K562 (cell line): Measurements from ENCODE around the gene ERMP1. TPM values are rescaled to one million over a fixed set of nuclear protein-coding genes. Genes with fewer than 3 reads are reported as not detected.

Experiments used
- ATAC-seq: fragments of 200-7000 bp; cut with Tn5 transposase; 3 replicates; pipeline ENCODE4 v1.9.1; 2020; ENCODE audit warnings: moderate library complexity
- BruUV-seq: library from RNA; stranded (reverse); fragments of 400-500 nt; replicated peaks from 2 replicates; lab custom pipeline; 2021; lab: Mats Ljungman, UMichigan
- CTCF ChIA-PET: fragments of 300-600 bp; formaldehyde crosslinking; extraction: SDS; loops from one replicate; lab custom pipeline; 2021; ENCODE audit warnings: low intra/inter-chr PET ratio; lab: Yijun Ruan, JAX
- POLR2A ChIA-PET: fragments of 300-600, 350-650 bp; sonication (Branson Sonifier 250); formaldehyde crosslinking; extraction: SDS; loops from one replicate; lab custom pipeline; 2021; ENCODE audit warnings: antibody characterized with exemption, inconsistent platforms; lab: Yijun Ruan, JAX
- DNase-seq, 4 experiments: peaks; one replicate each; pipeline versions ENCODE4 v3.0.0 to v3.0.0-alpha.2; 2011 to 2018; ENCODE audit warnings: low spot score in 3 of 4, mixed read lengths in 3 of 4; ENCODE audit errors: extremely low read depth in 1 of 4
- FAIRE-seq: peaks from 2 replicates; lab custom pipeline; 2011; peaks lifted over from hg19 to GRCh38; lab: Jason Lieb, UNC
- H2AFZ ChIP-seq: 2 replicates; pipeline ENCODE4 v1.6.0; 2011; ENCODE audit warnings: low read depth, low read length, control low read depth, inconsistent platforms
- H3K27ac ChIP-seq: fragments of 200-600 bp; 3 replicates; pipeline ENCODE4 v1.8.0; 2011; ENCODE audit warnings: low read depth, mild to moderate bottlenecking, control low read depth, inconsistent platforms, low read length, moderate library complexity, mixed read lengths; ENCODE audit errors: extremely low read depth
- H3K27me3 ChIP-seq, 2 experiments: fragments of 300-600 bp in 1 of 2; 2 replicates in 1 of 2; 3 replicates in 1 of 2; pipeline versions ENCODE4 v1.6.0 to v1.8.0; 2011; ENCODE audit warnings: inconsistent platforms in 2 of 2, low read length in 2 of 2, mild to moderate bottlenecking in 1 of 2, mixed read lengths in 1 of 2, moderate library complexity in 1 of 2; ENCODE audit not compliant: control insufficient read depth in 2 of 2, insufficient read depth in 2 of 2
- H3K36me3 ChIP-seq: fragments of 300-600 bp; 3 replicates; pipeline ENCODE4 v1.8.0; 2011; ENCODE audit warnings: mild to moderate bottlenecking, low read length, inconsistent platforms; ENCODE audit not compliant: control insufficient read depth, insufficient read depth
- H3K4me1 ChIP-seq, 2 experiments: fragments of 200-600 bp in 1 of 2; replicated peaks in 1 of 2; 2 replicates in 1 of 2; 3 replicates in 1 of 2; pipeline versions ENCODE4 v1.5.1 to v1.8.0; 2011; ENCODE audit warnings: inconsistent platforms in 2 of 2, low read length in 2 of 2, mild to moderate bottlenecking in 1 of 2, mixed read lengths in 1 of 2, moderate library complexity in 1 of 2; ENCODE audit not compliant: control insufficient read depth in 2 of 2, insufficient read depth in 2 of 2
- H3K4me2 ChIP-seq: 2 replicates; pipeline ENCODE4 v1.6.1; 2011; ENCODE audit warnings: low read length, control low read depth, inconsistent platforms, mixed read lengths; ENCODE audit not compliant: insufficient read depth
- H3K4me3 ChIP-seq: fragments of 200-600 bp; sonication (generic), shearing (Covaris generic); 2 replicates; pipeline ENCODE4 v1.5.1; 2016; ENCODE audit warnings: control low read depth, inconsistent platforms
- H3K79me2 ChIP-seq: fragments of 200-600 bp; 3 replicates; pipeline ENCODE4 v1.8.0; 2011; ENCODE audit warnings: low read length, inconsistent platforms; ENCODE audit not compliant: control insufficient read depth, insufficient read depth
- H3K9ac ChIP-seq, 2 experiments: 2 replicates each; pipeline versions ENCODE4 v1.6.0 to v1.6.1; 2011; ENCODE audit warnings: low read depth in 2 of 2, low read length in 2 of 2, control low read depth in 1 of 2, inconsistent platforms in 1 of 2, mild to moderate bottlenecking in 1 of 2, mixed read lengths in 1 of 2; ENCODE audit not compliant: insufficient read depth in 1 of 2
- H3K9me1 ChIP-seq: one replicate; pipeline ENCODE4 v1.6.0; 2011; ENCODE audit warnings: inconsistent platforms, mild to moderate bottlenecking, low read length, moderate library complexity; ENCODE audit not compliant: control insufficient read depth, insufficient read depth
- H3K9me3 ChIP-seq: replicated peaks from 2 replicates; pipeline ENCODE4 v1.5.1; 2011; ENCODE audit warnings: low read depth, low read length, inconsistent platforms; ENCODE audit not compliant: control insufficient read depth, insufficient read depth
- H4K20me1 ChIP-seq: replicated peaks from 2 replicates; pipeline ENCODE4 v1.6.1; 2011; ENCODE audit warnings: low read length, inconsistent platforms, mixed read lengths; ENCODE audit not compliant: control insufficient read depth, insufficient read depth
- EP400 ChIP-seq: fragments of 450-650 bp; IDR thresholded peaks from 2 replicates; pipeline ENCODE4 v1.6.1; 2017; ENCODE audit warnings: antibody characterized with exemption, mild to moderate bottlenecking, moderate library complexity
- ETV5 ChIP-seq: sonication (generic); formaldehyde crosslinking; IDR thresholded peaks from 2 replicates; pipeline ENCODE4 v1.4.0; 2020; ENCODE audit warnings: low read depth, mild to moderate bottlenecking, missing genetic modification reagents
- FOXA3 ChIP-seq, 2 experiments: fragments of 450-650 bp in 1 of 2; sonication (generic) in 1 of 2; formaldehyde crosslinking; IDR thresholded peaks in 1 of 2; conservative IDR thresholded peaks in 1 of 2; 2 replicates each; pipeline versions ENCODE4 v1.4.0 to v1.8.0; 2020 to 2022; ENCODE audit warnings: mild to moderate bottlenecking in 2 of 2, missing genetic modification reagents in 1 of 2
- HOXB6 ChIP-seq: fragments of 250-450 bp; sonication (Bioruptor Pico); IDR thresholded peaks from 2 replicates; pipeline ENCODE4 v1.5.1; 2022; ENCODE audit warnings: mild to moderate bottlenecking, borderline replicate concordance
- NFIC ChIP-seq: fragments of 450-650 bp; IDR thresholded peaks from 2 replicates; pipeline ENCODE4 v1.6.1; 2017; ENCODE audit warnings: mild to moderate bottlenecking, inconsistent platforms
- NFIX ChIP-seq: fragments of 250-450 bp; sonication (Bioruptor Pico); IDR thresholded peaks from 2 replicates; pipeline ENCODE4 v1.4.0; 2020; ENCODE audit warnings: low read depth, mild to moderate bottlenecking, moderate library complexity
- NR3C1 ChIP-seq: sonication (generic); formaldehyde crosslinking; IDR thresholded peaks from 2 replicates; pipeline ENCODE4 v1.8.1; 2022; ENCODE audit warnings: missing genetic modification reagents
- PURB ChIP-seq: sonication (generic); formaldehyde crosslinking; IDR thresholded peaks from 2 replicates; pipeline ENCODE4 v1.9.0; 2021; ENCODE audit warnings: low read depth, mild to moderate bottlenecking, missing genetic modification reagents
- RAD51 ChIP-seq: fragments of 450-650 bp; IDR thresholded peaks from 2 replicates; pipeline ENCODE4 v1.7.1; 2016; ENCODE audit warnings: low read depth, mild to moderate bottlenecking, borderline replicate concordance
- SMAD1 ChIP-seq: fragments of 150-350 bp; IDR thresholded peaks from 2 replicates; pipeline ENCODE4 v1.6.1; 2014; ENCODE audit warnings: low read length, low read depth; ENCODE audit not compliant: partially characterized antibody
- SMAD4 ChIP-seq: fragments of 250-450 bp; sonication (Bioruptor Pico); conservative IDR thresholded peaks from 2 replicates; pipeline ENCODE4 v1.8.0; 2021; ENCODE audit warnings: inconsistent platforms, mild to moderate bottlenecking, moderate library complexity
- TARDBP ChIP-seq: fragments of 450-650 bp; IDR thresholded peaks from 2 replicates; pipeline ENCODE4 v1.6.1; 2016
- ZNF717 ChIP-seq: fragments of 250-450 bp; sonication (Bioruptor Pico); IDR thresholded peaks from 2 replicates; pipeline ENCODE4 v1.5.0; 2021
- WGBS: fragments of 100-300 bp; shearing (Covaris generic); methylation state at CpG from one replicate; pipeline ENCODE4 v1.1.6; 2016; ENCODE audit warnings: low coverage, mixed read lengths; ENCODE audit not compliant: insufficient coverage; ENCODE audit errors: missing lambda C conversion rate; 5-methylcytosine and 5-hydroxymethylcytosine counted together
- in situ Hi-C: fragments of 300-500 bp; cut with MboI; formaldehyde crosslinking; loops from 4 replicates; pipeline ENCODE4 v1.15.0; 2018; ENCODE audit warnings: inconsistent platforms, mixed read lengths
- intact Hi-C: fragments of 100-400 bp; cut with micrococcal nuclease; formaldehyde crosslinking; loops from 2 replicates; pipeline ENCODE4 v1.14.2; 2022
- polyA plus RNA-seq, 8 experiments: library from polyadenylated mRNA; depleted of rRNA in 4 of 8; stranded (reverse) in 5 of 8; unstranded in 3 of 8; fragments of >200 nt; fragmentation: Nextera tagmentation in 2 of 8; fragmentation: Illumina TruSeq in 1 of 8; extraction: Ambion mirVana in 2 of 8; extraction: Trizol in 1 of 8; gene quantifications; 2 replicates each; pipeline versions ENCODE4 v1.2.1 to v1.2.3, GENCODE V29; 2011 to 2014; ENCODE audit warnings: inconsistent platforms in 1 of 8, missing spikeins in 1 of 8
- total RNA-seq, 7 experiments: library from RNA; depleted of rRNA in 6 of 7; stranded (reverse); fragments of >200 nt in 6 of 7; fragmentation: Illumina TruSeq in 2 of 7; extraction: Trizol in 2 of 7; gene quantifications; 2 replicates each; pipeline versions ENCODE4 v1.2.1 to v1.2.3, GENCODE V29; 2011 to 2021; ENCODE audit warnings: low replicate concordance in 1 of 7

Gene ERMP1
- total and polyA plus RNA-seq, 9 of the 15 experiments (the other 6 are each of a cell fraction or from before 2014, with no cell fraction given) = 2.5 to 26.3 (median 12.6) TPM

DNA sequence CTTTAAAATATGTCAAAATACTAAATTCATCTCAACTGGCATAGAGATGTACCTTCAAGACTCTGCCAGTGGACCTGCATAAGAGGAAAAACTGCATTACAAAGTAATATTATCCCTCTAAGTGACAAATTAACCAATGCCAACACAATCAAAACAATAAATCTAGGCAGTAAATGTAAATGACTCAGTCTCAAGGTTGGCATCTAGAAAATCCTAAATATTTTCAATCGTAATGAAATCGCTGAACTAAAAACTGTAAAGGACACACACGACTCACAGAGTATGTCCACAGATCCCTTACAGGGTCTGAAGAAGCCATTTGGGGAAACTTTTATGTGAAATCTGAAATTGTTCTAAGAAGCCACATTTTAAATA lies 31.2 kb downstream of the ERMP1 start:
- TF ChIP-seq SMAD4 (CRISPR knock-in tag) = no peak
- TF ChIP-seq ETV5 (CRISPR knock-in tag) = no peak
- no peak for TF ChIP-seq NR3C1 (CRISPR knock-in tag)
- TF ChIP-seq ZNF717 (CRISPR knock-in tag) = no peak
- no peak for TF ChIP-seq HOXB6
- FAIRE-seq (no peak), ATAC-seq (no peak), DNase-seq (no peak)
- Histone ChIP-seq H3K9me1 (no peaks in the 10 kb centered on the region), H3K36me3 (peaks cover 49% of the 10 kb centered on the region; the same call in 2 of the 3 replicates), H3K79me2 (no peaks in the 10 kb centered on the region), H3K4me2 (no peak overlapping the region), H3K4me3 (no peak overlapping the region), H3K4me1 (no peaks in the 10 kb centered on the region), H3K9ac (no peak overlapping the region), H3K9me3 (no peaks in the 10 kb centered on the region), H3K27ac (no peak overlapping the region), H2AFZ (no peak overlapping the region), H4K20me1 (no peaks in the 10 kb centered on the region), H3K27me3 (no peaks in the 10 kb centered on the region)
- intact Hi-C loops = no loop called here
- in situ Hi-C loops = no loop called here
- no TSS peak for BruUV-seq
- POLR2A ChIA-PET = no interaction called here
- CTCF ChIA-PET = no interaction called here
- 79% methylated on average over 3 of the region's 3 CpGs for WGBS

DNA sequence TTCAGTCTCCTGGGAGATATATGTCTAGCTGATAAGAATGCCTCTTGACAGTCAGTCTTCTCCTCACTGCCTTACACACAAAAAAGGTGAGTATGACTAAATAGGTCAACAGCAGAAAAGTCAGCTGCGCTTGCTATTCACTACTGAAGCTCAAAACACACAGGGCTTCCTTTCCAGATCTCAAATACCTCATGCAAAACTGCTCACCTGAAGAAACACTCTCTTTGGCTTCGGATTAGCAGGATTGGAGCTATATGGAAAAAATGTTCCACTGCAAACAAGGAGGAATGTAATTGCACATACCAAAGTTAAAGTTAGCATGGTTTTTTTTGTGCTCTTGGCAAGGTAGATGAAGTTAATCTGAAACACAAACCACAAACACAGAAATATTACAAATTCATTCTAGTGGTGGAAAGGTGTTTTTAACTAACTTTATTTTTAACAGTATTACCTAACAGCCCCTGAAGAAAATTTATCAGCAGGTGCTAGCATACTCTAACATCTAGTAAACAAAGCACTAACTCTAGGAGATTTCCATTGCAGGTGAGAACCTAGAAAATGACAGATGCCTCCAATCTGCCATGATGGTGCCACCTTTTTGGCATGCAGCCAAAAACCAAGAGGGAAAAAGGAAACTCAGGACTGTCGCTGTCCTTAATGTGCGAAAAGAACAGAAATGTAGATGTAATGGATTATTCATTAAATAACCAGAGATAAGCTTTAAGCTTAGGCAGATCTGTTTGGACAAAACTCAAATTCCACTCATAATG lies 31.8 kb downstream of the ERMP1 start:
- Histone ChIP-seq H4K20me1 (no peaks in the 10 kb centered on the region), H3K9me3 (no peaks in the 10 kb centered on the region), H3K4me3 (no peak overlapping the region), H3K27me3 (no peaks in the 10 kb centered on the region), H3K9me1 (no peaks in the 10 kb centered on the region), H3K4me1 (no peaks in the 10 kb centered on the region), H3K27ac (no peak overlapping the region), H3K79me2 (no peaks in the 10 kb centered on the region), H2AFZ (no peak overlapping the region), H3K4me2 (no peak overlapping the region), H3K9ac (no peak overlapping the region), H3K36me3 (peaks cover 53% of the 10 kb centered on the region; the same call in 2 of the 3 replicates)
- ChIA-PET CTCF (no interaction called here), POLR2A (interaction anchor here (0.6 kb wide), 1 partner anchor 87 kb away, joined by 3 read pairs; no protein-coding TSS in a partner anchor)
- intact Hi-C loops = no loop called here
- ATAC-seq (no peak), DNase-seq (no peak), FAIRE-seq (no peak)
- no TSS peak for BruUV-seq
- in situ Hi-C loops = no loop called here
- WGBS = 85% methylated on average over 4 of the region's 4 CpGs
- no peak for TF ChIP-seq EP400
- TF ChIP-seq TARDBP = no peak
- peak; percentile 98 for TF ChIP-seq NFIC
- TF ChIP-seq SMAD1 = peak; percentile 34
- no peak for TF ChIP-seq FOXA3 (CRISPR knock-in tag; conservative IDR thresholded peaks at IDR 0.05 in 1 of 2, IDR thresholded peaks at IDR 0.05 in 1 of 2)
- TF ChIP-seq NFIX = peak; percentile 93
- TF ChIP-seq RAD51 = no peak
- TF ChIP-seq PURB (CRISPR knock-in tag) = no peak
